ENCODE measurements around the gene SP100.
"Not testable (repeated sequence)": the region's sequence is repeated elsewhere in the genome, so short reads cannot be mapped to it uniquely, and the experiment has no call there.

The SP100 gene

DNA sequence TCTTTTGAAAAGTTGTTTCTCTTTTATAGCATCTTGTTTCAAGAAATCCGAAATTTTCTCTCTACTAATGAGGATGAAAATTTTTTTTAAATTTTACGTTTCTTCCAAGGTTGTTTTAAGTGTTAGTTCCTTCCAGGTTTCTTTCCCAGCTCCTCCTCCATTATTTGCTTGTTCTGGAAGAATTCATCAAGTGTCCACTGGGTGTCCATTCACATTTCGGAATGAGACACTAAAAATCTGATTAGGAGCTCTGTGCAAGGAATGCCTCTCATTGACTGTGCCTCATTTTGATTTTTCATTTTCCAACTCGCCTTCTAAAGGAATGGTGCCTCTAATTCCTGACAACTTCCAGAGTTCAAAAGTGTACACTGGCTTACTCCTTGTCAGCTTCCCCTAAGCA, 6.1 kb downstream of the SP100 start:
- DNase-seq, result no peak

DNA sequence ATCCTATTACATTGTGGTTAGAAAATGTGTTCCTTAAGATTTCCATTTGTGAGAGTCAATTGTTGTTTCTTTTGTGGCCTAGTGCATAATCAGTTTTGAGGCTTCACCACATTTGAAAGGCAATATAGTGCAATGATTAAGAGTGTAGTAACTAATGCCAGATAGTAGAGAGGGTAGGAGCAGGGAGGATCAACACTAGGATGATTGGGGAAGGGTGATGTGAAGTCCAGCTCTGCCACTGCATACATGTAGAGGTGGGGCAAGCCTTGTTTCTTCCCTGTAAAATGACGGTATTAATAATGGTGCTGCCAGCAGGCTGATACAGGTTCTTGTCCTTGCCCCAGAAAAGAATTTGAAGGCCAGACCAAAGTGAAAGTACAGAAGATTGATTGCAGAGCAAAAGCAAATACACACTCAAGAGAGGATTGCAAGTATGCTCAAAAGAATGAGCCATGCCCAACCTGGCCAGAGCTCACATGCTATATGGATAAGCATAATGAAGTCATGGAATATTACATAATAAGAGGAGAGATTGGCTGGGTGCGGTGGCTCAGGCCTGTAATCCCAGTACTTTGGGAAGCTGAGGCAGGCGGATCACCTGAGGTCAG, 8.0 kb downstream of the SP100 start:
- no peak for DNase-seq

DNA sequence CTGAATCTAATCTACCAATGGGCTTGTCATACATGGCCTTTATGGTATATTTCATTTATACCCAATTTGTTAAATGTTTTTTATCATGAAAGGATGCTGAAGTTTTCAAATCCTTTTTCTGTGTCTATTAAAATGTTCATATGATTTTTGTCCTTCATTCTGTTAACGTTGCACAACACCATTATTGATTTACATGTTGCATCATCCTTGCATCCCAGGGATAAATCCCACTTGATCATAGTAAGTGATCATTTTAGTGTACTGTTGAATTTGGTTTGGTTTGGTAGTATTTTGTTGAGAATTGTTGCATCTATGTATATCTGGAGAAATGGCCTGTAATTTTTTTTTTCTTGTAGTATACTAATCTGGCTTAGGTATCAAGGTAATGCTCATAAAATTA, 9.4 kb downstream of the SP100 start:
- DNase-seq, result no peak

DNA sequence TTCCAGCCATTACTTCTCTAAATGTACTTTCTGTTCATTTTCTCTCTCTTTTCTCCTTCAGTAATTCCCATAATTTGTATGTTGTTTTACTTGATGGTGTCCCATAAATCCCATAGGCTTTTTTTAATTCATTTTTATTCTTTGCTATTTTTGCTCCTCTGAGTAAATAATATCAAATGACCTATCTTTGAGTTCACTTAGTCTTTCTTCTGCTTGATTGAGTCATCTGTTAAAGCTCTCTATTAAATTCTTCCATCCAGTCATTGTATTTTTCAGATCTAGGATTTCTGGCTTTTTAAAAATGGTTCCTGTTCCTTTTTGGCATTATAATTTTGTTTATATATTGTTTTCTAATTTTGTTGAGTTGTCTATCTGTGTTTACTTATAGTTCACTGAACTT, 13.5 kb downstream of the SP100 start:
- DNase-seq, result no peak

DNA sequence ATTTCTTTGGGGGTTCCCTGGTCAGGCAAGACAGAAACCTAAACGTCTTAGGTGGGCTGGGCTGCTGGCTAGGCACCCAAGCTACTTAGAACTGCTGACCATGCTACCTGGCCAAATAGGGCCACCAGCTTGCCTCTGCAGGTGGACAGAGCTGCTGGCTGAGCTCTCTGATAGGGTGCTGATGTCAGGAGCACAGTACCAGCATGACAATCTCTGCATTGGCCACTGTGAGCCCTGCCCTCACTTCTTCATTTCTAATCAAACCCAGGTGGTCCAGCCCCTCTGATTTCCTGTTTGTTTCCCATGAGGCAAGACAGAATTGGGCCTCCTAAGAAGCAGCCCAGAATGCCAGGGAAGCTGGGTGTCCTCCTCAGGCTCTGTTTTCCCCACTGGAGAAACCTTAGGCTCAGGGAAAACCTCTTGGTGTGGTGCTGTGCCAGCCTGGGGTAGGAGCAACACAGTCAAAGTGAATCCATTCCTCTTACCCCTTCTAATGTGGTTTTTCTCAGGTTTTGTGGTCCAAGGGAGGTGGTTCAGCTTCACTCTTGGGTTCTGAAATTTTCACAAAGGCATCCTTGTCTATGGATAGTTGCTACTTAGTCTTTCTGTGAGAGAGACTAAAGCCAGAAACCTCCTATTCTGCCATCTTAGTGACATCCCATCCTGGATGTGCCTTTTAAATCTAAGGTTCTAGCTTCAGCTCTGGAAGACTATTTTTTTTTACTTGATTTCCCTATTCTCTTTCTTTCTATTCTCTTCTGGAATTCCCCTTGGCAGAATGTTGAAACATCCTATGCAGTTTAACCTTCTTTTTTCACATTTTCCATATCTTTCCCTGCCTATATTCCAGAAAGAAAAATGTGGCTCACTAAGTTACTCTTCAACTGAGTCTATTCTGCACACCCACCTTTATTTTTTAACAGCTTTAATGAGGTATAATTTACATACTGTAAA, 15.2 kb downstream of the SP100 start:
- DNase-seq, result no peak

DNA sequence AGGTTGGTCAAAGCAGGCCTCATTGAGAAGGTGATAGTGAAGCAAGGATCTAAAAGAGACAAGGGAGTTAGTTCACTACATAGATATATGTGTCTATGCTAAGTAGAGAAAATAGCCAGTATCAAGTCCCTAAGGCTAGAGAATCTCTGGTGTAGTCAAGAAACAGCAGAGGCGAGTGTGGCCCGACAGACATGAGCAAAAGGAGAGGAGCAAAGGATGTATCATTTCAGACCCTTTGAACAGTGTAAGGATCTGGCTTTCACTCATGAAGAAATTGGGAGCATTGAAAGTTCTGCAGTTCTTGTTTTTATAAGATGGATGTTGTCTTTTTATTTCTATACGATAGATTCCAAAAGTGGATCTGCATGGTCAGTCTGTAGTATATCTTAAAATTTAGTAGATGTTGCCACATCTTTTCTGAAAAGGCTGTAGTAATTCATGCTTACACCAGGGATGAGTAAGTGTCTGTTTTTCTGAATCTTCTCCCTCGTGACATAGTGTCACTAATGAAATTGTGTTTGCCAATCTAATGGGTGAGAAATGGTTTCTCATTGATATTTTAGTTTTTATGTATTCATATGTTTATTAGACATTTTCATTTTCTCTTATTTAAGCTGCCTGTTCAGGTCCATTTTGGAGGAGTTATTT, 18.8 kb downstream of the SP100 start:
- DNase-seq, result no peak

DNA sequence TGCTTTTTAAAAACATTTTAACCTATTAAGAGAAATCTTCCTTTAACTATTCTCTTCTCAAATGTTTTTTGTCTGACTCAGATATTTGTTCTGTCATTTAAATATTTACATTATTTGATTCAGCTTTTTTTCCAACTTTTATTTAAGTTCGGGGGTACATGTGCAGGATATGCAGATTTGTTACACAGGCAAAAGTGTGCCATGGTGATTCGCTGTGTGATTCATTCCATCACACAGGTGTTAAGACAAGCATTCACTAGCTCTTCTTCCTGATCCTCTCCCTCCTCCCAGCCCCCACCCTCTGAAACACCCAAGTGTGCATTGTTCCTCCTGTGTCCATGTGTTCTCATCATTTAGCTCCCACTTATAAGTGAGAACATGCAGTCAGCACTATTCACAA, 19.4 kb downstream of the SP100 start:
- no peak for DNase-seq

DNA sequence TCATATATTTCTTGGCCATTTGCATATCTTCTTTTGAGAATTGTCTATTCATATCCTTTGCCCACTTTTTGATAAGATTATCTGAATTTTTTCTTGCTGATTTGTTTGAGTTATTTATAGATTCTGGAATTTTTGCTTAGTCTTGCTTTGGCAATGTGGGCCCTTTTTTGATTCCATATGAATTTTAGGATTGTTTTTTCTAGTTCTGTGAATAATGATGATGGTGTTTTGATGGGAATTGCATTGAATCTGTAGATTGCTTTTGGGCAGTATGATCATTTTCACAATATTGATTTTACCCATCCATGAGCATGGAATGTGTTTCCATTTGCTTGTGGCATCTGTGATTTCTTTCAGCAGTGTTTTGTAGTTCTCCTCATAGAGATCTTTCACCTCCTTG, 23.1 kb downstream of the SP100 start:
- DNase-seq, result not testable (repeated sequence)

DNA sequence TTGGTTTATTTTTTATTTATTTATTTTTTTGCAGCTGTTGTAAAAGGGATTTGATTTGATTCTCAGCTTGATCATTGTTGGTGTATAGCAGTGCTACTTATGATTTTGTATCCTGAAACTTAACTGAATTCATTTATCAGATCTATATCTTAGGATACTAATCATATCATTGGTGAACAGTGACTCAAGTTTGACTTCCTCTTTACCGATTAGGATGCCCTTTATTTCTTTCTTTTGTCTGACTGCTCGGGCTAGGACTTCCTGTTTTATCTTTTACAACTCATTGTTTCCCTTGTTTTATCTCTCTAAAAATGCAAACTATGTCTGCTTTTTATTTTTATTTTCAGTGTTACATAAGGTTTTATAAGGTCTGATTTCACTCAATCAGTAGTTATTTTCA, 23.6 kb downstream of the SP100 start:
- DNase-seq, result no peak

DNA sequence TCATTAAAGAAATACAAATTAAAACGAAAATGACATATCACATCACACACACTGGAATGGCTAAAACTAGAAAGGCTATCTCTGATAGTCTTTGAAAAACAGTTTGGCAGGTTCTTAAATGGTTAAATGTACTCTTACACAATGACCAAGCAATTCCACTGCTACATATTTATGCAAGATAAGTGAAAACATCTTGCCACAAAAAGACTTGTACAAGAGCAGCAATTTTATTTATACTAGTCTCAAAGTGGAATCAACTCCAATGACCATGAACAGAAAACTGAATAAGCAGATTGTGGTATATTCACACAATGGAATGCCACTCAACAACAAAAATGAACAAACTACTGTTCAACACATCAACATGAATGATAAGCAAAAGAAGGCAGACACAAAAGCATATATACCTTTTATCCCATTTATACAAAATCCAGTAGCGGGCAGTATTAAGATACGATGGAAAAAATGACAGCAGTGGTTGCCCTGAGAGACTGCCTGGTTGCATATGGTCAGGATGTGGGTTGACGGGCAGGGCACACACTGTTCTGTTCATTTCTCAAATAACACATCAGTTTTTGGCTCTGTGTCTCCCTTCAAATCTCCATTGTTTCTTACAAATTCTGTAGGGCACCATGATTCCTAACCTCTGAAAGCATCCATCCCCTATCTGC, 25.4 kb downstream of the SP100 start:
- DNase-seq, result no peak

DNA sequence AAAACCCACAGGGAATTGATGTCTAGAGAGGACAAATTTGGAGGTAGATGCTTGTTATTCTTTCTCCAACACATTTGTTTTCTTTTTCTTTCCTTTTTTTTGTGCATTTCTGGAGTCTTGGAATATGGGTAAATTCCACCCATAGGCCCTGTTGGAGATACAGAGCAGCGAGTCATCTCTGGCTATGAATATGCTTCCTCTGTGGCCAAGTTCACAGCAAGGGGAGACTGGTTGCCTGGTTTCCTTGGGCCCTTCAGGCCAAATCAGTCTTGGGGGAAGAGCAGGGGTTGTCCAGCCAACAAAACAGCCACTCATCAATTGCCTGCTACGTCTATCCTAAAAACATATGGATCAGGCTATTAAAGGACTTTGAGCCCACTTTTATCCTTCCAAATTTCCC, 27.5 kb downstream of the SP100 start:
- DNase-seq, result no peak

DNA sequence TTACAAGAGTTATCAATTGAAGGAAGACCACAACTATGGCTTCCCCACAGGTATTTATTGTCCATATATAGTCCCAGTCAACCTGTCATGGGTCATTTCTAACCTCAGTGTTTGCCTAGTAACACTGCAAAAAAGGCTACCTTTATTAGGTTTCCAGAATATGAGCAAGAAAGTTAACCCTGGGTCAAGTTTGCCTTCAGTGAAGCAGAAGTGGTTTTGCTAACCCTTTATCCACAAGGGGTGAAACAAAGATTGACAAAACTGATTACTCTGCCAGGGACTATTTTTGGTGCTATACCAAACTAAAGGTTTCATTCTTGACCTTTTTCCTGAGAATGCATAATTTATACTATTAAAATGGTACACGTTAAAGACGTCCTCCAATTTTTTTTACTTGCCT, 28.8 kb downstream of the SP100 start:
- no peak for DNase-seq

DNA sequence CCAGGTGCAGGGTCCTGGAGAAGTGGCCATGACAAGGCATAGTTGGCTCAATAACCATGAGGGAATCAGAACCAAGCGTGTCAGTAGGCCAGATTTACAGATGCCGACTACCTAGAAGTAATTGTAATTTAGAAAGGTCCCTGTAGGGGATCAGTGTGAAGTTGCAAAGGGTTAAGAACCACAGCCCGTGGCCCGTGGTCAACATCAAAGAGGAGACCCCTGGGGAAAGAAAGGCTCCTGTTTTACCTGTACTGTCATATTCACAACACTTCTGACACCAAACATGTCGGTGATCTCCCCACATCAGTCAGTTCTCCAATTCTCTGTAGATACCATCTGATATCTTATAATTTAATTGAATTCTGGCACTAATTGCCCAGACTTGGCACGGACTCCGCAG, 31.0 kb downstream of the SP100 start:
- DNase-seq, result no peak

DNA sequence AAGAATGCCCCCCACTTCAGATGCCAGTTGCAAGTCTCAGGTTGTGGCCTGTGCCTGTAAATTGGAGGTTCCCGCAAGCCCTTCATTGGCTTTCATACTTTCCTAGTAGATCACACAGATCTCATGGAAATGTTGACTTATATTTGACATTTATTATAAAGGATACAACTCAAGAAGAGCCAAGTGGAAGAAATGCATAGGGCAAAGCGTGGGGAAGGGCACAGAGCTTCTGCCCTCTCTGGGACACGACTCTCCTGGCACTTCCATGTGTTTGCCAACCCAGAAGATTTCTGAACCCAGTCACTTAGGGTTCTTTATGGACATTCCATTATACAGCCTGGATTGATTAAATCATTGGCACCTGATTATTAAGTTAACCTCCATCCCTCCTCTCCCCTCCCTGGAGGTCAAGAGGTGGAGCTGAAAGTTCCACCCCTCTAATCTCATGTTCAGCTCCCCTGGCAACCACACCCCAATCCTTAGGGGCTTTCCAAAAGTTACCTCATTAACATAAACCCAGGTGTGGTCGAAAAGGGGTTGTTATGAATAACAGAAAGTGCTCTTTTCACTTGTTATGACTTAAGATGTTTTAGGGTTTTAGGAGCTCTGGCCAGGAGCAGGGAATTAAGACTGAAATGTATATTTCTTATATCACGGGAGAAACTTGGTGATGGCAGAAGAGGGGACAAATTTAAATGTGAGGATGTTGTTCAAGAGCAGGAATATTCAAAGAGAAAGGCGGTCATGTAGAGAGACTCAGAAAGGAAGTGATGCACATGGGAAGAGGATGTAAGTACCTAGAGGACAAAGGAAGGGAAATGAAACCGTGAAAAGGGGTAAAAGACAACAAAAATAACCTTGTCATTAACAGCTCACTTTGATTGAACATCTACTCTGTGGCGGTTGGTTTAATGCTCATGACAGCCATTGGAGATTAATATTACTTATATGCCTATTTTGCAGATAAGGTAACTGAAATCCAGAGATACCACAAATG, 31.8 kb downstream of the SP100 start:
- no peak for DNase-seq

DNA sequence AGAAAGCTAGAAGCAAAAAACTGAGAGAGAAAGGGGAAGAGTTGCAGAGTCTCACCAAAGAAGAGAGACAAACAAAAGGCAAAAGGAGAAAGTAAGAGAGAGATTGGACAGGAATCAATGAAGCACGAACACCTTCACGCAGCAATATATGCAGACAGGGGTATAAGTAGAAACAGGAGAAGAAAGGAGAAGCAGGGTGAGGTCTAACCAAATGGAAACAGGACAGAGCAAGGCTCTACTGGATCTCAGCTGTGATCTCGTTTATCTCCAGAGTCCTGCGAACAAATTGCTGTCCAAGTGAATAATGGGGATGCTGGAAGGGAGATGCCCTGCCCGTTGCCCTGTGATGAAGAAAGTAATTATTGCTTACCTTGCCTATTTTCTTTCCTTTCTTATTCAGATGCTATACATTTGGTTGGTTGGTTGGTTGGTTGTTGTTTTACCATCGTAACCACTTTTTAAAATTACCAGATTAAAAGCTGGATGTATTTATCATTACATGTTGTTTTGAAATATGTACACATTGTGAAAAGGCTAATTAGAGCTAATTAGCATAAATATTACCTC, 34.0 kb downstream of the SP100 start:
- no peak for DNase-seq

DNA sequence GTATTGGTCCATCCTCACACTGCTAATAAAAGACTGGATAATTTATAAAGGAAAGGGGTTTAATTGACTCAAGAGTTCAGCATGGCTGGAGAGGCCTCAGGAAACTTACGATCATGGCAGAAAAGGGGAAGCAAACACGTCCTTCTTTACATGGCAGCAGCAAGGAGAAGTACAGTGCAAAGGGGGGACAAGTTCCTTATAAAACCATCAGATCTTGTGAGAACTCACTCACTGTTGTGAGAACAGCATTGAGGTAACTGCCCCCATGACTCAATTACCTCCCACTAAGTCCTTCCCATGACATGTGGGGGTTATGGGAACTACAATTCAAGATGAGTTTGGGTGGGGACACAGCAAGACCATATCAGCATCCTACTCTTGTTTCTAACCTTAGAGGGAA, 37.0 kb downstream of the SP100 start:
- DNase-seq, result no peak

DNA sequence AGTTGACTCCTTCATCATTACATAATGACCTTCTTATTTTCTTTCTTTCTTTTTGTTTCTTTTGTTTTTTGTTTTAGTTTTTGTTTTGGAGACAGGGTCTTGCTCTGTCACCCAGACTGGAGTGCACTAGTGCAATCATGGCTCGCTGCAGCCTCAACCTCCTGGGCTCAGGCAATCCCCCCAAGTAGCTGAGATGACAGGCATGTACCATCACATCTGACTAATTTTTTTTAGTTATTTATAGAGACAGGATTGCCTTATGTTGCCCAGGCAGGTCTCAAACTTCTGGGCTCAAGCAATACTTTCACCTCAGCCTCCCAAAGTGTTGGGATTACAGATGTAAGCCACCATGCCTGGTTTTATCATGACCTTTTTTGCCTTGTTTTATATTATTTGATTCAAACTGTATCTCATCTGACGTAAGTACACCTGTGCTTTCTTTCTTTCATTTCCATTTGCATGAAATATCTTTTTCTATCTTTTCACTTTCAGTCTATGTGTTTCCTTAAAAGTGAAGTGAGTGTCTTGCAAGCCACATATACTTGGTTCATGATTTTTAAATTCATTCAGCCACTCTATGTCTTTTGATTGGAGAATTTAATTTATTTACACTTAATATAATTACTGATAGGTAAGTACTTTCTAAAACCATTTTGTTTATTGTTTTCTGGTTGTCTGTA, 39.1 kb downstream of the SP100 start:
- no peak for DNase-seq

DNA sequence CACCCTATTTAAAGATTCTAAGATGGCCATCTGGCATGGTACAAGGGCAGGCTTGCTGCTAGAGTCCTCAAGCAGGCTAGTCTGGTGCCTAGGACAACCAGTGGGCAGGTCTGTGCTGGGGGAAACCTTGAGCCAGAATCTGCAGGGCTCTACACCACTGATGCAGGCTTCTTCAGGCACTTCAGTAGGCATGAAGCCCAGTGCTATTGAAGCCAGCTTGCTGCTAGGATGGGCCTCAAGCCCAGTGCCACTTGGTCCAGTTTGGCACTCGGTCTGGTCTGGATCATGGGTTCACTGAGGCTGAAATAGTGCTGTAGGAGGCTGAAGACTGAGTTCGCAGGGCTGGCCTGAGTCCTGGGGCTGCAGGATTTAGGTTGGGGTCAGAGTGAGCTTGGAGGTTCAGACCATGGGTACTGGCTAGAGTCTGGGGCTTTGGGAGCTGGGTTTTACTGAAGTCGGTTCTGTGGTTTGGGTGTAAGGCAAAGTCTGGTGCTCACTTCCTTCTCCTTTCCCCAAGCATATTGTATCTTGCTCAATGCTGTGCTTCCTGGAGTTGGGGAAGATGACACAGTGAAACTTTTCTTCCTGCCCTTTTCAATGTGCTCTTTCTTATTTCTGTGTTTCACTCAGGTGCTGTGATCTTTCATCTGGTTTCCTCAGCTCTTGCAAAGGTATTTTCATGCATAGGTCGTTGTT, 41.2 kb downstream of the SP100 start:
- no peak for DNase-seq

DNA sequence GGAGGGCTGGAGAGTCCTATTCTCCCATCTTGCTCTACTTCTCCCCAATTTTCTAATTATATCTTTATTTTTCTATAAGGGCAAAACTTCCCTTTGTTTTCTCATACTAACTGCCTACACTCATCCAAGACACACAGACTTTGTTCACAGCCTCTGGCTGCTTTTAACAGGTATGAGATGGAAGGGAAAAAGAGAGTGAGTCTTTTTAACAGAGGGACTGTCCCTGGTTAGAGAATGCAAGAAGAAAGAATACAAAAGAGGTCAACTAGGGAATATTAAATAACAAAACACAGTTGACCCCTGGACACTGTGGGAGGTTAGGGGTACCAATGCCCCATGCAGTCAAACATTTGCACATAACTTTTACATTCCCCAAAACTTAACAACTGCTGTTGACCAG, 41.8 kb downstream of the SP100 start:
- DNase-seq, result no peak

DNA sequence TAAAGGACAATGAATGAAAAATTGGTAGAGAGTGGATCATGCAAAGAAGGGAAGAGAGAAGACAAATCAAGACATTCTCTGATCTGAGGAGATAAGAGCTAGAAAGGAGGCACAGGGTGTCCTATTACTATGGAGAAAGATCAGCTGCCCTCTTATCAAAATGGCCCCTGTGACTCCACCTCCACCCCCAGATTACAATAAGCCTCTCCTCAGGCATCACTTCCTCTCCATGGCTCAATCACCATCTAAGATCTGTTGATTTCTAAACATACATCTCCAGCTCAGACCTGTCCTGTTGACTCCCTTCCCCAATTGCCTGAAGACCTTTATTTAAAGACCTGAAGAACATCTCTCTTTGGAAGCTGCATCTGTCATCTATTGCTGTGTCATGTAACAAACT, 43.2 kb downstream of the SP100 start:
- no peak for DNase-seq

DNA sequence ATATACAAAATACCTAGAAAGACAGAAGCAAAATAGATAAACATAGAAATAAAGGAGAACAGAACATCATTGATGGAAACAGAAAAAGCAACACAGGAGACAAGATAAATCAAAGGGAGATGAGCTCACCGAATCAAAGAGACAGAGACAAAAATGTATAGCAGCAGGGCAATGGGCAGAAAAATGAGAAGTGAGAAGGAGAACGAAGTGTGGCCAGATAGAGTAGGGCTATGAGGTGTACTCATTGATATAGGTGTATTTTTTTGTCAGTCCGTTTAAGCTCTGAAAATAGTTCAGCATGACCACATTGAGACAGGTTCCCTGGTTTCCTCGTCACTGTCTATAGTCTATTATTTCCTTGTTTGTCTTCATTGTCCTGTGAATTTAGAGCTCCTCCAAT, 55.1 kb downstream of the SP100 start:
- DNase-seq, result no peak
